Measurements from ENCODE around the gene LSG1. TPM values are rescaled to one million over a fixed set of nuclear protein-coding genes. Genes with fewer than 3 reads are reported as not detected.
A peak's percentile ranks its signal among the peaks of the same experiment; 100 is the strongest.

Gene LSG1
- total RNA-seq, 1 experiment from 2014 or later: 45.8 TPM

- peak; percentile 37; the same call in 1 of the 2 replicates for TF ChIP-seq USF2 (CRISPR knock-in tag; IDR thresholded peaks at IDR 0.05)
- TF ChIP-seq OVOL2 (CRISPR knock-in tag; IDR thresholded peaks at IDR 0.05; ENCODE audit: borderline replicate concordance): no peak
- no peak for TF ChIP-seq IRF2 (CRISPR knock-in tag; IDR thresholded peaks at IDR 0.05; ENCODE audit: borderline replicate concordance, low read depth)
- no peak for TF ChIP-seq E2F4 (CRISPR knock-in tag; IDR thresholded peaks at IDR 0.05; ENCODE audit: borderline replicate concordance, low read depth)
- no peak for TF ChIP-seq ATF3 (CRISPR knock-in tag; conservative IDR thresholded peaks at IDR 0.05)
- TF ChIP-seq NR1H2 (CRISPR knock-in tag; IDR thresholded peaks at IDR 0.05): no peak
- TF ChIP-seq ZNF138 (CRISPR knock-in tag; conservative IDR thresholded peaks at IDR 0.05): no peak
- TF ChIP-seq ZNF671 (CRISPR knock-in tag; IDR thresholded peaks at IDR 0.05): no peak
- no peak for TF ChIP-seq PRDM15 (CRISPR knock-in tag; IDR thresholded peaks at IDR 0.05)
- no peak for TF ChIP-seq FOXP1 (CRISPR knock-in tag; IDR thresholded peaks at IDR 0.05; ENCODE audit: borderline replicate concordance)
- no peak for TF ChIP-seq ZBTB43 (CRISPR knock-in tag; IDR thresholded peaks at IDR 0.05)
- TF ChIP-seq RORB (CRISPR knock-in tag; IDR thresholded peaks at IDR 0.05): no peak
Observed at GRCh38 chr3:194622621-194623340, 49.2 kb downstream of the LSG1 start (continued).

GRCh38 chr3:194621947-194622346 is 50.0 kb downstream of the LSG1 start:
- H3K27me3 Mint-ChIP-seq (ENCODE audit: low read depth): no peaks in the 10 kb centered on the region
- peaks cover 9% of the 10 kb centered on the region for H3K36me3 Mint-ChIP-seq
- DNase-seq (ENCODE audit: low spot score) (no peak), ATAC-seq (no peak)
- POLR2A ChIA-PET: no interaction called here
- no peak overlapping the region for H3K4me3 Mint-ChIP-seq
- CTCF ChIA-PET: interaction anchor here (0.7 to 1.2 kb wide), 3 partner anchors 12 to 50 kb away, joined by 3 to 5 read pairs (median 3); partner anchors contain the start of genes LSG1 and TMEM44
- no peak overlapping the region for H3K27ac Mint-ChIP-seq
- no peaks in the 10 kb centered on the region for H3K9me3 Mint-ChIP-seq
- H3K4me1 Mint-ChIP-seq: no peaks in the 10 kb centered on the region
- TF ChIP-seq PREB (CRISPR knock-in tag; IDR thresholded peaks at IDR 0.05; ENCODE audit: borderline replicate concordance) (no peak), ZNF532 (CRISPR knock-in tag; IDR thresholded peaks at IDR 0.05; ENCODE audit: borderline replicate concordance) (no peak), HMGXB4 (CRISPR knock-in tag; IDR thresholded peaks at IDR 0.05) (no peak), ZNF121 (CRISPR knock-in tag; IDR thresholded peaks at IDR 0.05) (no peak), RORB (CRISPR knock-in tag; IDR thresholded peaks at IDR 0.05) (no peak), RELA (CRISPR knock-in tag; IDR thresholded peaks at IDR 0.05; ENCODE audit: borderline replicate concordance) (no peak), FOXJ3 (CRISPR knock-in tag; IDR thresholded peaks at IDR 0.05; ENCODE audit: borderline replicate concordance) (no peak)
